Activated CD4-positive, alpha-beta T cell treated with anti-CD3 and anti-CD28 coated beads, Interleukin-2, amount 50 U/mL, for 1 hour (primary cell): ENCODE data around the gene IQSEC2.

Experiments used
- DNase-seq: peaks from one replicate; pipeline ENCODE4 v3.0.0-alpha.2; 2020

The IQSEC2 gene

DNA sequence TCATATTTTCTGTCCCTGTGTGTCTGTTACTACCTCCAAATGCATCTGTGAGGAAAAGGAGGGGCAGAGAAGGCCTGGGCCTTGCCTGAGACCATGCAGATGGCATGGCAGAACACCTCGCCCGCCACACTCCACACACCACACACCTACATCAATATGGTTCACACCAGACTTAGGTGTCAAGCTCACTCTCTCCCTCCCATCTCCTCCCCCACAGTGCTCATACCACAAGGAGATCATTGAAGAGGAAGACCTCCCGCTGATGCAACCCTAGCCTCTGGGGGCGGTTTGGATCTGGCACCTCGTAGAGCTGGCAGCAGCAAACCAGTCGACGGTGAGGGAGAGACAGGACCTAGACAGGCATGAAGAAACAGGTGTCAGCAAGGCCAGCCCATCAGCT, 39.8 kb downstream of the IQSEC2 start:
- no peak for DNase-seq

DNA sequence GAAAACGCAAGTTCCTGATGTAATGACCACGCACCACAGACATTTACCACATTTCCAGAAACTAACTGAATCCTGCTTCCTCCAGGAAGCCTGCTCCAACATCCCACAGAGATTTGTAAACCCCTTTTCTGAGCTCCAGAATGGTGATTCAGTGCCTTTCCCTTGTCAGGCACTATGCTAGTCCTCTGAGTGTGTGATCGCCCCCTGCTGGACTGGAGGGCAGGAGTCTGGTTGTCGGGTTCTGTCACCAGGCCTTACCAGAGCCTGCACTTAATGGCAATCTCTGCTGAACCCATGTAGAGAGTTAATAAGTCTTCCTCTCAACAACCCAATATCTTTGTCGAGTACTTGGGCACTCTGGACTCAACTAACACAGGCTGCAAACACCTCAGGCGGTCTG, 41.9 kb downstream of the IQSEC2 start:
- DNase-seq: peak; percentile 2

DNA sequence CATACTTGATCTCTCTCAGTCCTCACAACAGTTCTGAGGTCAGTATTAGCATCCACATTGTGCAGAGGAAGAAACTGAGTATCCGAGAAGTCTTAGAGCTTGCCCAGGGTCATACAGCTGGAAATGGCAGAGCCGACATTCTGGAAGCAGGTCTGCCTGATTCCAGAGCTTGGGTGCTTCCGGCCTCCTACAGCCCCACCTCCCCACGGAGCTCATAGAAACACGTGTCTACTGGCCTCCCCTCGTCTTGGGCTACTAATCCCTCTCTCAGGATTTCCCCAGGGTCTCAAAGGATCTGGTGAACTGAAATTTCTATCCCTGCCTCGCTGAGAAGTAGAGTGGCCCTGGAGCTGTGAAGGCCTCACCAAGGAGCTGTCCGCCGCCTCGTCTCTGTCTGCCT, 44.3 kb downstream of the IQSEC2 start:
- DNase-seq: no peak

DNA sequence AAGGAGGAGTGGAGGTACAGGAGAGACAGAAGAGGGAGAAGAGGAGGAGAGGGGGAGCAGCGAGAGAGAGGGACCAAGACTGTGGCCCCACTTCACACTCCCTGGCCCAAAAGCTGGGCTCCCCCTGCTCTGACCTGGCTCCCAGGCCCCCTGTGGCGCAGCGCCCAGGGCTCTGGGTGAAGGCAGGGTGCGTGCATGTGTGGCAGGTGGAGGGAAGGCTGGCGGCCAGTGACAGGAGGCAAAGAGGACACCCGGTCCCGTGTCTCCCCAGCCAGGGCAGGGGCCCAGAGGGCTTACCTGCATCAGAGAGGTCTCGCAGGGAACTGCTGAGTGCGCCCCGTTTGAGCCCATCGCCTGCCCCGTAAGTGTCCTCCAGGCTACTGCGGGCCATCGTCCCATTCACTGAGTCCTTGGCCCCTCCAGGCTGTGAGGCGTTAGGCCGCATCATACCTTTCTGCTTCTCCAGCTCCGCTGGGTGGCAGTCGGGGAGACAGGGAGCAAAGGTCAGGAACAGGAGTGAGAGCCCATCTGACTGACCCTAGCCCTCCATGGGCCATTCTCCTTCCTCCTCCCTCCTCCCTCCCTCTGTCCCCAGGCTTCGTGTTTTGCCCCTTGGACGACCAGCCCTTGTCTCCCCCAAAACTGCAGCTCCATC, 45.2 kb downstream of the IQSEC2 start:
- DNase-seq: no peak

DNA sequence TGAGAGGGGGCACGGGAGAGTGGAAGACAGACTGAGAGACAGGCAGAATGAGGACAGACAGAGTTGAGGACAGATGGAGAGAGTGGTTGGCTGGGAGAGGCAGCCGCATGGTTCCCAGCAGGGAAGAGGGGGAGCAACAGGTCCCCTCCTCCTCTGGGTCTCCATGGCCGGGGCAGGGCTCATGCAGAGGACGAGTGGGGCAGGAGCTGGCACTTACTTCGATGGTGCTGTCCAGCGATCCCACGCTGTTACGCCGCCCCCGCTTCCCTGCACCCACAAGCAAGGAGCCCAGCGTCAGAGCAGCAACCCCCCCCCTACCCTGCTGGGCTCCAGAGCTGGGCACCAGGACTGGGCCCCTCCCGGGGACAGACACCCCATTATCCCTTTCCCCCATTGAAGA, 45.8 kb downstream of the IQSEC2 start:
- DNase-seq: no peak

DNA sequence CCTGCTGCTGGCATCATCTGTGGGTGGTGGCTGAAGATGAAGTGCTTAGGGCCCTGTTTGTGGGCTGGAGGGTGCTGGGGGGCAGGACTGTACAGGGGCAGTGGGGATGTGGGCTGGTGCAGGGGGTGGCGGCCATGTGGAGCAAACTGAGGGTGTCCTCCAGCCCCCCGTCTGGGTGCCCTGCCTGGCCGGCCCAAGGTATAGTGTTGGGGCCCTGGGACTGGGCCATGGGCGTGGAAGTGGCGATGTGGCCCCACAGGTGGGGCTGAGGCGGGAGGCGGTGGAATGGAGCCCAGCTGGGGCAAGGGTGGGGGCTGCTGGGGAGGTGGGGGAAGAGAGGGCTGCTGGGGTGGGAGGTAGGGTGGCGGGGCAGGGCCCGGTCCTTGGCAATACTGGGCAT, 46.9 kb downstream of the IQSEC2 start:
- DNase-seq: no peak

DNA sequence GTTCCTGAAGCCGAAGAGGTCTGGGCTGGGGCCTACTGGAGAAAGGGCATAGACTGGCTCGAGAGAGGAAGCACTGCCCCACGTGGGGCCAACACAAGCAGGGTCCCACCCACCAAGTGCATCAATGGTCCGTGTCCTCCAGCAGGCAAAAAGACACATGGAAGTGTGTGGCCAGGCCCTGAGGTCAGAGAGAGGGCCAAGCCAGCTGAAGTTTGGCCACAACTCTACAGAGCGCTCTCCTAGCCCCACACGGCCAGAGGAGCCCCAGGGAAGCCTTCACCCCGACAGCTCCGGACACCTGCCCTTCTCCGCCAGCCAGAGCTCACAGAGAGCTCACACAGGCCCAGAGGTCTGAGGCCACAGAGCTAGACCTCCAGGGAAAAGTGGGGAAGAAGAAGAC, 47.8 kb downstream of the IQSEC2 start:
- no peak for DNase-seq

DNA sequence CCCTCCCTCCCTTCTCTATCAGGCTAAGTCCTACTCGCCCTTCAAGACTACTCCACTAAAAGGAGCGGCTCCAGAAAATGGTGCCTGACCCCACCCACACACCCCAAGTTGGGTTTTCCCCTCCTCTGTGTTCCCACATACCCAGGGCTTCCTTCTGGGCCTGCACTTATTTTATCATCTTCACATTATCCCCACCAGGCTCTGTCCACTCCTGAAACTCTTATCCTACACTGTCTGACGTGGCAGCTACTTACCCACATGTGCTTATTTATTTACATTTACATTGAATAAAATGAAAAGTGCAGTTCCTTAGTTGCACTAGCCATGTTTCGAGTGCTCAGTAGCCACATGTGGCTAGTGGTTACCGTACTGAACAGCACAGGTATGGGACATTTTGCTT, 51.3 kb downstream of the IQSEC2 start:
- no peak for DNase-seq

DNA sequence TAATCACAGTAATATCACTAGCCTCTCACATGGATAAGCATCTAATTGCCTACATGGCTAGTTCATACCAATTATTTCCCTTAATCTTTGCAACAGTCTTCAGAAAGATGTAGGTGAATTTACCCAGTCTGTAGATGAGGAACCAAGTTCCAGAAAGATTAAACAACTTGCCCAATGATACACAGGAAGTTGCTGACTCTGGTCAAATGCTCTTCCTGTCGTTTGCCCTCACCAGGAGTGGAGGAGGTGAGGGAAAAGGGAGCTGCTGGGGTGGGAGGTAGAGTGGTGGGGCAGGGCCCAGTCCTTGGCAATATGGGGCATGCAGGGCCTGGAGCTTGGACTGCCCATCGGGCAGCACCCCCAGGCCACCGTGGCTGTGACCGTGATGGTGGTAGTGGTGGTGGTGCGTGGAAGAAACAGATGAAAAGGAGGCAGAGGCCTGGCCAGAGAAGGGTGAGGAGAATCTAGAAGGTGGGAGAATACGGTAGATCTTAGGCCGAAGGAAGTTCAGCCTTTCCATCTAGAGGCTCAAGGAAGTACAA, 54.1 kb downstream of the IQSEC2 start:
- no peak for DNase-seq

DNA sequence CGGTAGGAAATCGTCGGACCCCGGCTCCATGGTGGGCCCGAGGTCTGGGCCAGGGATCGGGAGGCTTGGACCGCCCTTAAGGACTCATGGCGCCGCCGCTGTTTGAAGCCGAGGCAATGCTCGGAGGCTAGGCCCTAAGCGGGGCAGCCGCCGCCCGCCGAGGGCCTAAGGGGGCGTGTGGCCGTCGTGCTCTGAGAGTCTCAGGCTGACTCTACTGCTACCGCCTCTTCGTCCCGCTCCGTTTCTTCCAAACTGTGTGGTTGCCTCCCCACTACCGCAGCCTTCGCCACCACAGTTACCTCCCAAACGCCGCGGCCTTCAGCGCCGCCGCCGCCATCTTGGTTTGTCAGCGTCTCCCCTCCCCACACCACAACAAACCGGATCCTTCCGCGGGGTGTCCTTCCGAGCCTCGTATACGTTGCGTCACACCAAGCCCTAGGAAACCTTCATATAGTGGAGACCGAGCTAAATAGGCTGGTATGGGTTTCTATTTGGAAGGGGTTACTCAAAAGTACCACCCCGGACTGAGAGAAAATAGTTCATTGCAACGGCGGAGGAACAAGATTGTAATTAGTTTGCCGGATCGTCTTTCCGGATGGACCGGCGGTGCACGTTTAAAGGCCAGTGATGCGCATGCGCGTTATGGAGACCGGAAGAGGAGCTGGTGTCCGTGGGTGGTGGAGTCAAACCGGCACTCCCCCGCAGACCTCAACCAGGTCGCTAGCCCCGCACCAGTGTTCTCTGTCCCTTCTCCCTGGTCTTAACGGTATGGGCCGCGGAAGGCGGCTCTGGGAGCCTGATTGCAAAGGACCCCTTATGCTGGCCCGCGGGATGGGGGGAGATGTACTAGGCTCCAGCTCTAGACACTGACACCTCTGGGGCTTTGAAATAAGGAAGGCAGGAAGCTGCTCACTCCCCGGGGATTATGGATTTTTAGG, 56.3 kb downstream of the IQSEC2 start, which contains the start of gene KDM5C:
KDM5C (minus strand) TSS at position 348 of the 938 bp plus-strand sequence; CDS start at position 30, 318 bp downstream.
- DNase-seq: peak; percentile 79

DNA sequence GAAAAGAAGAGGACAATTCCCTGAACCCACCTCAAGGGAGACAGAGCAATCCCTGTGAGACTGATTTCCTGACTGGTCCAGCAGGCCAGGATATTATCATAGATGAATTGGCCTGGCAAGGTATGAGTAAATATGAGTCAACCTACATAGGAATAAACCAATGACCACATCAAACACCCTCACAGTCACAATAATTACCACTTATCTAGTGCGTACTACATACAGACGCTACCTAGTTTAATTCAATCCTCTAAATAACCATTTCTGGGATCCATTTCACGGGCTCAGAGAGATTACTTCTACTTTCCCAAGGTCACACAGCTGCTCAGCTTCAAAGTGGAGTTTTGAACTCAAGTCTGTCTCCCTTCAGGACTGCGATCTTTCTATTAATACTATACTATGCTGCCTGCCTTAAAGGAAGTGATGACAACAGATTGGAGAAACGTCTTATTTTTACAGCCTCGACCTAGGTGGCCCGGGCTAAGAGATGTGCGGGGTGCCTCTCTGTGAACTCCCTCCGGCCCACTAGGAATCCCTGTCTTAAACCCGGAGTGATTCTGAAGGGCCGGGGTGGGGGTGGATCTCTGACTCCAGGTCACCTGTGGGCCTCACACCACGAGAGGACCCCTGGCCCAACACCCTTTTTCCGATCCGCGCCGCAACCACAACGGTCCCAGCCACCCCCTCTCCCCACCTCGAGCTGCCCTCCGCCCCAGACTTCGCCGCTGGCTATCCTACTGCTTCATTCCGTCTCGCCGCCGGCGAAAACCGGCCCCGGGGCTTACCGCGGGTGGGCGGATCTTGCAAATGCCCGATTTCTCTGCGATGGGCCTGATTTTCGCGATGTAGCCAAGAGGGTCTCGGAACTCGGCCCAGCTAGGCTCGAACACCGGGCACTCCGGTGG, 57.2 kb downstream of the IQSEC2 start:
- peak; percentile 1 for DNase-seq

DNA sequence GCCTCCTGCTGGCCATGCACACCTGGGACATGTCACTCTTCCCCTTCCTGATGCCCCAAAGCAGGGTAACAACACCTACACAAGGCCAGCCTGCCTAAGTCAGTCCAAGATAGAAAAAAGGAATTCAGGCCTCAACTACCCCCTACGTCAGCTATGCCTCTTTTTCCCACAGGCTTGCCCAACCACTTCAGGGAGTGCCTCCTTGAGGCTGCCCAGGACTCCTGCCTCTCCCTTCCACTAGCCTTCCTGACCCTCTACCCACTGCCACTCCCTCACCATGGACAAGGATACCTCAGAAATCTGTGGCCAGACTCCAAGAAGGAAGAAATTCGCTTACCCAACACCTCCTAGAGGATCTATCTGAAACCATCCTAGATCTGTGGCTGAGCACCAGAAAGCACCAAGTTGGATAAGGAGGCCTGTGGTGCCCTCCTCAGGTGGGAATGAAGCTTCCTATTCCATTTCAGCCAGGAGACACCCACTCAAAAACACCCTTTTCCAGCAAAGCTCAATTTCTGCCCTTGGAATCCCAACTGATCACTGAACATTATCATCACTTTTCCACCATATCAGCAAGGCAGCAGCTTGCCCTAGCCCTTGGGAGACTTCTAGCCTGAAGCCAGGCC, 58.2 kb downstream of the IQSEC2 start:
- no peak for DNase-seq
